NCI-H2196 treated with DMSO at 0.1 percent for 48 hours (cell line): ENCODE results near the gene EPHB1.

Source experiments
- DNase-seq: peaks from one replicate; lab custom pipeline; 2025; ENCODE audit not compliant: unreplicated experiment; lab: John Stamatoyannopoulos, UW

Gene EPHB1

GRCh38 chr3:134807189-134807588, 12.1 kb downstream of the EPHB1 start:
- no peak for DNase-seq

GRCh38 chr3:134808835-134809234, 13.8 kb downstream of the EPHB1 start:
- DNase-seq = no peak

GRCh38 chr3:134809427-134810051, 14.5 kb downstream of the EPHB1 start:
- no peak for DNase-seq

GRCh38 chr3:134810052-134810435, 15.0 kb downstream of the EPHB1 start:
- DNase-seq = no peak

- no peak for DNase-seq
Observed at GRCh38 chr3:134810850-134811249, 15.8 kb downstream of the EPHB1 start.

GRCh38 chr3:134813618-134814017, 18.6 kb downstream of the EPHB1 start:
- no peak for DNase-seq

GRCh38 chr3:134815519-134815918, 20.5 kb downstream of the EPHB1 start:
- DNase-seq = no peak

- DNase-seq = no peak
Observed at GRCh38 chr3:134816623-134817022, 21.6 kb downstream of the EPHB1 start.

GRCh38 chr3:134817297-134817696, 22.2 kb downstream of the EPHB1 start:
- no peak for DNase-seq

GRCh38 chr3:134820994-134821393, 25.9 kb downstream of the EPHB1 start:
- DNase-seq = no peak

- DNase-seq = no peak
Observed at GRCh38 chr3:134822090-134822489, 27.0 kb downstream of the EPHB1 start.

- DNase-seq = no peak
Observed at GRCh38 chr3:134823679-134824078, 28.6 kb downstream of the EPHB1 start.

- DNase-seq = peak; percentile 22
Observed at GRCh38 chr3:134824791-134825190, 29.7 kb downstream of the EPHB1 start.

- no peak for DNase-seq
Observed at GRCh38 chr3:134827213-134827612, 32.2 kb downstream of the EPHB1 start.

GRCh38 chr3:134829721-134830120, 34.7 kb downstream of the EPHB1 start:
- no peak for DNase-seq

- no peak for DNase-seq
Observed at GRCh38 chr3:134832585-134832984, 37.5 kb downstream of the EPHB1 start.

GRCh38 chr3:134833453-134834163, 38.5 kb downstream of the EPHB1 start:
- DNase-seq = no peak

GRCh38 chr3:134836921-134837320, 41.9 kb downstream of the EPHB1 start:
- DNase-seq = no peak

- DNase-seq = no peak
Observed at GRCh38 chr3:134838599-134838998, 43.5 kb downstream of the EPHB1 start.

- no peak for DNase-seq
Observed at GRCh38 chr3:134839422-134839821, 44.4 kb downstream of the EPHB1 start.

- no peak for DNase-seq
Observed at GRCh38 chr3:134839990-134840389, 44.9 kb downstream of the EPHB1 start.

GRCh38 chr3:134840459-134840858, 45.4 kb downstream of the EPHB1 start:
- DNase-seq = no peak

- no peak for DNase-seq
Observed at GRCh38 chr3:134846084-134846483, 51.0 kb downstream of the EPHB1 start.
